SK-N-SH treated with all-trans-retinoic acid at 6 μM for 48 hours (cell line): ENCODE data around the gene PTPRB.

ENCODE experiments used
- ATAC-seq: fragments of 200-7000 bp; cut with Tn5 transposase; 3 replicates; pipeline ENCODE4 v1.9.1; 2020; ENCODE audit warnings: mild to moderate bottlenecking, moderate library complexity
- ARNTL ChIP-seq: fragments of 450-650 bp; formaldehyde crosslinking; IDR thresholded peaks from 2 replicates; pipeline ENCODE4 v1.5.0; 2020; ENCODE audit warnings: low read depth, mild to moderate bottlenecking, moderate library complexity, borderline replicate concordance
- BACH2 ChIP-seq: fragments of 250-450 bp; sonication (Bioruptor Pico); IDR thresholded peaks from 2 replicates; pipeline ENCODE4 v1.9.0; 2021; ENCODE audit warnings: mild to moderate bottlenecking, borderline replicate concordance
- CSDC2 ChIP-seq: fragments of 250-450 bp; sonication (Bioruptor Pico); IDR thresholded peaks from 2 replicates; pipeline ENCODE4 v1.5.0; 2020; ENCODE audit warnings: mild to moderate bottlenecking, moderate library complexity
- GLIS3 ChIP-seq: fragments of 250-450 bp; sonication (Bioruptor Pico); IDR thresholded peaks from 2 replicates; pipeline ENCODE4 v1.5.0; 2020; ENCODE audit warnings: mild to moderate bottlenecking, moderate library complexity
- ISL1 ChIP-seq: fragments of 250-450 bp; sonication (Bioruptor Pico); IDR thresholded peaks from 2 replicates; pipeline ENCODE4 v2.1.2; 2022; ENCODE audit warnings: mild to moderate bottlenecking, moderate library complexity
- OSR1 ChIP-seq: fragments of 250-450 bp; sonication (Bioruptor Pico); IDR thresholded peaks from 2 replicates; pipeline ENCODE4 v1.8.0; 2022; ENCODE audit warnings: moderate library complexity, mild to moderate bottlenecking, inconsistent platforms
- PPARA ChIP-seq: fragments of 250-450 bp; sonication (Bioruptor Pico); IDR thresholded peaks from 2 replicates; pipeline ENCODE4 v1.5.0; 2020; ENCODE audit warnings: mild to moderate bottlenecking, borderline replicate concordance
- RARB ChIP-seq: fragments of 250-450 bp; sonication (Bioruptor Pico); IDR thresholded peaks from 2 replicates; pipeline ENCODE4 v1.8.0; 2021; ENCODE audit warnings: mild to moderate bottlenecking, moderate library complexity
- SNAI2 ChIP-seq: fragments of 250-450 bp; sonication (Bioruptor Pico); IDR thresholded peaks from 2 replicates; pipeline ENCODE4 v1.5.0; 2020; ENCODE audit warnings: mild to moderate bottlenecking, moderate library complexity
- TCF4 ChIP-seq: fragments of 250-450 bp; sonication (Bioruptor Pico); IDR thresholded peaks from 2 replicates; pipeline ENCODE4 v1.8.0; 2021; ENCODE audit warnings: mild to moderate bottlenecking, moderate library complexity, borderline replicate concordance
- TOX ChIP-seq: fragments of 250-450 bp; sonication (Bioruptor Pico); IDR thresholded peaks from 2 replicates; pipeline ENCODE4 v1.8.0; 2021; ENCODE audit warnings: mild to moderate bottlenecking, moderate library complexity, borderline replicate concordance
- ZFP30 ChIP-seq: fragments of 450-650 bp; formaldehyde crosslinking; IDR thresholded peaks from 2 replicates; pipeline ENCODE4 v1.5.0; 2022; ENCODE audit warnings: mild to moderate bottlenecking, moderate library complexity
- ZNF565 ChIP-seq: fragments of 450-650 bp; formaldehyde crosslinking; conservative IDR thresholded peaks from 2 replicates; pipeline ENCODE4 v1.5.0; 2020; ENCODE audit warnings: low read depth, mild to moderate bottlenecking, moderate library complexity
- ZNF70 ChIP-seq: fragments of 450-650 bp; formaldehyde crosslinking; IDR thresholded peaks from 2 replicates; pipeline ENCODE4 v1.5.0; 2020; ENCODE audit warnings: mild to moderate bottlenecking, moderate library complexity
- TF ChIP-seq, protein P1 (sequence below): fragments of 250-450 bp; sonication (Bioruptor Pico); IDR thresholded peaks from 2 replicates; pipeline ENCODE4 v1.8.0; 2021; ENCODE audit warnings: low read depth, mild to moderate bottlenecking, moderate library complexity, borderline replicate concordance
- TF ChIP-seq, protein P2 (sequence below): fragments of 250-450 bp; sonication (Bioruptor Pico); IDR thresholded peaks from 2 replicates; pipeline ENCODE4 v1.8.0; 2020; ENCODE audit warnings: mild to moderate bottlenecking, moderate library complexity, borderline replicate concordance
- TF ChIP-seq, protein P3 (sequence below): fragments of 250-450 bp; sonication (Bioruptor Pico); IDR thresholded peaks from 2 replicates; pipeline ENCODE4 v1.5.1; 2020; ENCODE audit warnings: low read depth, mild to moderate bottlenecking, moderate library complexity
- TF ChIP-seq, protein P4 (sequence below): fragments of 250-450 bp; sonication (Bioruptor Pico); IDR thresholded peaks from 2 replicates; pipeline ENCODE4 v1.5.0; 2020; ENCODE audit warnings: mild to moderate bottlenecking, moderate library complexity

PTPRB gene

DNA sequence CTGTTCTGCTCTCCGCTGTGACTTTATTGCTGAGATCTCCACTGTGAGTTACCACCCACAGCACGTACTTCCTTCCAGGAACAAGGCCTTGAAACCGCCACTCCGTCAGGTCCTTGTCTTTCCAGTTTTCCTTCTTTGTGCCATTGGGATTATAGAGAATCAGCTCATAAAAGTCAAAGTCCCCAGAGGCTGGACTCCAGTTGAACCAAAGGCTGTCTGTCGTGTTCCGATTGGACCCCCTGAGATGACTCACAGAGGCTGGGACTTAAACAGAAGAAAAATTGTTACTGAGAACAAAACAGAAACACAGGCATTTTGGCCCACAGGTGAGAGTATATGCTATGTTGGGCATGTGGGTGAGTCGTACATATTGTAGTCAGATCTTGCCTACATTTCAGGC, 76.6 kb downstream of the PTPRB start:
- TF ChIP-seq ARNTL (CRISPR knock-in tag) (no peak), ZNF70 (no peak), CSDC2 (no peak), RARB (CRISPR knock-in tag) (no peak), ZFP30 (CRISPR knock-in tag) (no peak), TOX (no peak), ZNF565 (CRISPR knock-in tag) (no peak)
- TF ChIP-seq, protein P1, sequence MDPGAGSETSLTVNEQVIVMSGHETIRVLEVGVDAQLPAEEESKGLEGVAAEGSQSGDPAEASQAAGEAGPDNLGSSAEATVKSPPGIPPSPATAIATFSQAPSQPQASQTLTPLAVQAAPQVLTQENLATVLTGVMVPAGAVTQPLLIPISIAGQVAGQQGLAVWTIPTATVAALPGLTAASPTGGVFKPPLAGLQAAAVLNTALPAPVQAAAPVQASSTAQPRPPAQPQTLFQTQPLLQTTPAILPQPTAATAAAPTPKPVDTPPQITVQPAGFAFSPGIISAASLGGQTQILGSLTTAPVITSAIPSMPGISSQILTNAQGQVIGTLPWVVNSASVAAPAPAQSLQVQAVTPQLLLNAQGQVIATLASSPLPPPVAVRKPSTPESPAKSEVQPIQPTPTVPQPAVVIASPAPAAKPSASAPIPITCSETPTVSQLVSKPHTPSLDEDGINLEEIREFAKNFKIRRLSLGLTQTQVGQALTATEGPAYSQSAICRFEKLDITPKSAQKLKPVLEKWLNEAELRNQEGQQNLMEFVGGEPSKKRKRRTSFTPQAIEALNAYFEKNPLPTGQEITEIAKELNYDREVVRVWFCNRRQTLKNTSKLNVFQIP (CRISPR knock-in tag) = no peak
- TF ChIP-seq, protein P2, sequence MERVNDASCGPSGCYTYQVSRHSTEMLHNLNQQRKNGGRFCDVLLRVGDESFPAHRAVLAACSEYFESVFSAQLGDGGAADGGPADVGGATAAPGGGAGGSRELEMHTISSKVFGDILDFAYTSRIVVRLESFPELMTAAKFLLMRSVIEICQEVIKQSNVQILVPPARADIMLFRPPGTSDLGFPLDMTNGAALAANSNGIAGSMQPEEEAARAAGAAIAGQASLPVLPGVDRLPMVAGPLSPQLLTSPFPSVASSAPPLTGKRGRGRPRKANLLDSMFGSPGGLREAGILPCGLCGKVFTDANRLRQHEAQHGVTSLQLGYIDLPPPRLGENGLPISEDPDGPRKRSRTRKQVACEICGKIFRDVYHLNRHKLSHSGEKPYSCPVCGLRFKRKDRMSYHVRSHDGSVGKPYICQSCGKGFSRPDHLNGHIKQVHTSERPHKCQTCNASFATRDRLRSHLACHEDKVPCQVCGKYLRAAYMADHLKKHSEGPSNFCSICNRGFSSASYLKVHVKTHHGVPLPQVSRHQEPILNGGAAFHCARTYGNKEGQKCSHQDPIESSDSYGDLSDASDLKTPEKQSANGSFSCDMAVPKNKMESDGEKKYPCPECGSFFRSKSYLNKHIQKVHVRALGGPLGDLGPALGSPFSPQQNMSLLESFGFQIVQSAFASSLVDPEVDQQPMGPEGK (CRISPR knock-in tag) = no peak
- TF ChIP-seq, all 23 proteins: peak for 0
- ATAC-seq = no peak

GRCh38 chr12:70559390-70559789, 77.8 kb downstream of the PTPRB start:
- no peak for TF ChIP-seq ISL1 (CRISPR knock-in tag)
- no peak for TF ChIP-seq SNAI2 (CRISPR knock-in tag)
- no peak for ATAC-seq

DNA sequence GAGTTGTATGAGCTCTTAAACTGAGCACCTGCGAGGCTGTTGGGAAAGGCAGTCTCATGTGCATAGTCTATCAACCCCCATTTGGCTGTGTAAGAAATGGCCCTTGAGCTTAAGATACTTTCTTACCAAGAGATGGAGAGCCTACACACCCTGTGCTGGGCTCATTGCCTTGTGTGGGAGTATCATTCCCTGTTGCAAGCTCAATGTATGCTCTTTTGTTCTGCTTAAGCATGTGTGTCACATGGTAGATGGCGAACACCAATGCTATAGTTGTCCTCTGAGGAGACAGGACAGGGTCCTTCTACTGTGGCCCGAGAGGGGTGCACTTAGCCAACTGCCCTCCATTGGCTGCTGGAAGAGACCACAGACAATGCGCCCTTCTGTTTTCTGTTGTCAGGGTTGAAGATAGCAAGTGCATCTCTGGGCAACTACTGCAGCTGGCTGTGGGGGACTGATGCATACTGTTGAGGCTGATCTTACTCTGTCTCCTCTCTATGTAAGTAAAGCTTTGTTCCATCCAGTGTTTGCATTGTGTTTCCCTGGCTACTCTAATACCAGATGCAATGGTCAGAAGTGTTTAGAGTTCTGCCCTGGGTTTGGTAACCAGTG, 79.5 kb downstream of the PTPRB start:
- no peak for ATAC-seq
- no peak for TF ChIP-seq ZNF565 (CRISPR knock-in tag)
- no peak for TF ChIP-seq CSDC2
- TF ChIP-seq RARB (CRISPR knock-in tag) = no peak
- no peak for TF ChIP-seq OSR1 (CRISPR knock-in tag)
- TF ChIP-seq GLIS3 (CRISPR knock-in tag) = no peak
- TF ChIP-seq ARNTL (CRISPR knock-in tag) = no peak
- TF ChIP-seq, protein P1 (CRISPR knock-in tag) = no peak

GRCh38 chr12:70556179-70556869, 80.9 kb downstream of the PTPRB start:
- no peak for ATAC-seq
- no peak for TF ChIP-seq SNAI2 (CRISPR knock-in tag)
- TF ChIP-seq, protein P3, sequence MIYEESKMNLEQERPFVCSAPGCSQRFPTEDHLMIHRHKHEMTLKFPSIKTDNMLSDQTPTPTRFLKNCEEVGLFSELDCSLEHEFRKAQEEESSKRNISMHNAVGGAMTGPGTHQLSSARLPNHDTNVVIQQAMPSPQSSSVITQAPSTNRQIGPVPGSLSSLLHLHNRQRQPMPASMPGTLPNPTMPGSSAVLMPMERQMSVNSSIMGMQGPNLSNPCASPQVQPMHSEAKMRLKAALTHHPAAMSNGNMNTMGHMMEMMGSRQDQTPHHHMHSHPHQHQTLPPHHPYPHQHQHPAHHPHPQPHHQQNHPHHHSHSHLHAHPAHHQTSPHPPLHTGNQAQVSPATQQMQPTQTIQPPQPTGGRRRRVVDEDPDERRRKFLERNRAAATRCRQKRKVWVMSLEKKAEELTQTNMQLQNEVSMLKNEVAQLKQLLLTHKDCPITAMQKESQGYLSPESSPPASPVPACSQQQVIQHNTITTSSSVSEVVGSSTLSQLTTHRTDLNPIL (CRISPR knock-in tag) = no peak
- TF ChIP-seq GLIS3 (CRISPR knock-in tag) = no peak
- TF ChIP-seq, protein P4, sequence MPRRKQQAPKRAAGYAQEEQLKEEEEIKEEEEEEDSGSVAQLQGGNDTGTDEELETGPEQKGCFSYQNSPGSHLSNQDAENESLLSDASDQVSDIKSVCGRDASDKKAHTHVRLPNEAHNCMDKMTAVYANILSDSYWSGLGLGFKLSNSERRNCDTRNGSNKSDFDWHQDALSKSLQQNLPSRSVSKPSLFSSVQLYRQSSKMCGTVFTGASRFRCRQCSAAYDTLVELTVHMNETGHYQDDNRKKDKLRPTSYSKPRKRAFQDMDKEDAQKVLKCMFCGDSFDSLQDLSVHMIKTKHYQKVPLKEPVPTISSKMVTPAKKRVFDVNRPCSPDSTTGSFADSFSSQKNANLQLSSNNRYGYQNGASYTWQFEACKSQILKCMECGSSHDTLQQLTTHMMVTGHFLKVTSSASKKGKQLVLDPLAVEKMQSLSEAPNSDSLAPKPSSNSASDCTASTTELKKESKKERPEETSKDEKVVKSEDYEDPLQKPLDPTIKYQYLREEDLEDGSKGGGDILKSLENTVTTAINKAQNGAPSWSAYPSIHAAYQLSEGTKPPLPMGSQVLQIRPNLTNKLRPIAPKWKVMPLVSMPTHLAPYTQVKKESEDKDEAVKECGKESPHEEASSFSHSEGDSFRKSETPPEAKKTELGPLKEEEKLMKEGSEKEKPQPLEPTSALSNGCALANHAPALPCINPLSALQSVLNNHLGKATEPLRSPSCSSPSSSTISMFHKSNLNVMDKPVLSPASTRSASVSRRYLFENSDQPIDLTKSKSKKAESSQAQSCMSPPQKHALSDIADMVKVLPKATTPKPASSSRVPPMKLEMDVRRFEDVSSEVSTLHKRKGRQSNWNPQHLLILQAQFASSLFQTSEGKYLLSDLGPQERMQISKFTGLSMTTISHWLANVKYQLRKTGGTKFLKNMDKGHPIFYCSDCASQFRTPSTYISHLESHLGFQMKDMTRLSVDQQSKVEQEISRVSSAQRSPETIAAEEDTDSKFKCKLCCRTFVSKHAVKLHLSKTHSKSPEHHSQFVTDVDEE (CRISPR knock-in tag) = no peak
- TF ChIP-seq BACH2 (CRISPR knock-in tag) = no peak
- no peak for TF ChIP-seq ARNTL (CRISPR knock-in tag)
- no peak for TF ChIP-seq ZNF70
- TF ChIP-seq ZNF565 (CRISPR knock-in tag) = no peak
- TF ChIP-seq TCF4 (CRISPR knock-in tag) = no peak
- TF ChIP-seq ISL1 (CRISPR knock-in tag) = no peak
- no peak for TF ChIP-seq ZFP30 (CRISPR knock-in tag)
- no peak for TF ChIP-seq OSR1 (CRISPR knock-in tag)
- TF ChIP-seq, protein P1 (CRISPR knock-in tag) = no peak
- no peak for TF ChIP-seq RARB (CRISPR knock-in tag)
- no peak for TF ChIP-seq PPARA (CRISPR knock-in tag)
